Measurements from ENCODE around the gene PNPO.

Gene PNPO

DNA sequence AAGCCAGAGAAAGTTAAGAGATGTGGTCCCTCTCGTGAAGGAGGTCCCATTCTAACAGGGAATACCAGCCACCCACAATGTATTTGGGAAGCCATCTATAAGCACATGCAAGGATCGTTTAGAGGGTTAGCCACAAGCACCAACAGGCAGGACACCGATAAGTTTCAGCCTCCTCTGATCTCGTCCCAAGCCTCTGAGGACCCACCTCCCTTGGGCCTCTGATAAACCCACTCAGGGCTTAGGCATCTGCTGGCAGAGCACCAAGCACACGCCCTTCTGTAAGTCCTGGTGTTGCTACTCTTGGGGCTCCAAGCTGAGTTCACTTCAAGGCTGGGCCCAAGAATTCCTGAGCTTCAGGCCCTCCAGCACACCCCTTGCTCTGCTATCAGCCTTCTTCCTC, 5.4 kb upstream of the PNPO start:
- H3K9ac ChIP-seq (ENCODE audit: low read length) = no peak overlapping the region
- TF ChIP-seq, protein P1, sequence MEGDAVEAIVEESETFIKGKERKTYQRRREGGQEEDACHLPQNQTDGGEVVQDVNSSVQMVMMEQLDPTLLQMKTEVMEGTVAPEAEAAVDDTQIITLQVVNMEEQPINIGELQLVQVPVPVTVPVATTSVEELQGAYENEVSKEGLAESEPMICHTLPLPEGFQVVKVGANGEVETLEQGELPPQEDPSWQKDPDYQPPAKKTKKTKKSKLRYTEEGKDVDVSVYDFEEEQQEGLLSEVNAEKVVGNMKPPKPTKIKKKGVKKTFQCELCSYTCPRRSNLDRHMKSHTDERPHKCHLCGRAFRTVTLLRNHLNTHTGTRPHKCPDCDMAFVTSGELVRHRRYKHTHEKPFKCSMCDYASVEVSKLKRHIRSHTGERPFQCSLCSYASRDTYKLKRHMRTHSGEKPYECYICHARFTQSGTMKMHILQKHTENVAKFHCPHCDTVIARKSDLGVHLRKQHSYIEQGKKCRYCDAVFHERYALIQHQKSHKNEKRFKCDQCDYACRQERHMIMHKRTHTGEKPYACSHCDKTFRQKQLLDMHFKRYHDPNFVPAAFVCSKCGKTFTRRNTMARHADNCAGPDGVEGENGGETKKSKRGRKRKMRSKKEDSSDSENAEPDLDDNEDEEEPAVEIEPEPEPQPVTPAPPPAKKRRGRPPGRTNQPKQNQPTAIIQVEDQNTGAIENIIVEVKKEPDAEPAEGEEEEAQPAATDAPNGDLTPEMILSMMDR (IDR thresholded peaks at IDR 0.05; ENCODE audit: insufficient read depth, low read length, poor library complexity, severe bottlenecking) = no peak

DNA sequence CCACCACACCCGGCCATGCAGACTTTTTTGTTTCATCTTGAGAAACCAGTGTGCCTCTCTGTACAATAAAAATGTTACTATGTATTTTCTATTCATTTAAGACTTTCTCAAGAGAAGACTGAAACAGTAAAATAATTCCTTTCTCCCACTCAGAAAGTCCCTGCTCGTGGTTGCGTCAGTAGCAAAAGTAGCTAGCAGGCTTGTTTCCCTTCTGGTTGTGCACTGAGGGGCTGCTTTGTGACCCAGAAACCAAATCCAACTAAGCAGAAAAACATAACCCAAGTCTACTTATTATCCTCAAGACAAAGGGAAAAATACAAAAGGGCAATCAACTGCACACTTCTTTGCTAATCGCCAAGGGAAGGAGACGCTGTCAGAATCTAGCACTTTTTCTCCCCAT, 3.4 kb upstream of the PNPO start:
- Histone ChIP-seq H3K9ac (ENCODE audit: low read length) (no peak overlapping the region), H2AFZ (ENCODE audit: low read depth, low read length, severe bottlenecking) (no peak overlapping the region), H3K27me3 (ENCODE audit: low read length) (no peaks in the 10 kb centered on the region), H3K79me2 (ENCODE audit: insufficient read depth, low read length) (peaks cover 8% of the 10 kb centered on the region; the same call in 1 of the 2 replicates), H3K4me3 (ENCODE audit: insufficient read depth, low read length, poor library complexity, severe bottlenecking) (no peak overlapping the region), H3K9me2 (replicated peaks; ENCODE audit: insufficient read depth, low read length) (no peaks in the 10 kb centered on the region), H3K9me3 (ENCODE audit: insufficient read depth, low read length) (no peaks in the 10 kb centered on the region), H4K20me1 (ENCODE audit: low read depth, low read length) (no peaks in the 10 kb centered on the region), H3F3A (ENCODE audit: insufficient read depth) (peaks cover 6% of the 10 kb centered on the region), H3K27ac (ENCODE audit: low read depth, low read length) (no peak overlapping the region), H3K36me3 (ENCODE audit: low read length) (no peaks in the 10 kb centered on the region), H3K4me2 (ENCODE audit: low read depth, low read length, poor library complexity, severe bottlenecking) (no peak overlapping the region)
- TF ChIP-seq EZH2phosphoT487 (conservative IDR thresholded peaks at IDR 0.05; ENCODE audit: low read length) = no peak
- TF ChIP-seq, protein P1 (IDR thresholded peaks at IDR 0.05; ENCODE audit: insufficient read depth, low read length, poor library complexity, severe bottlenecking) = no peak

More for the DNA sequence above, 5.4 kb upstream of the PNPO start:
- H3K36me3 ChIP-seq (ENCODE audit: low read length) = no peaks in the 10 kb centered on the region
- H3F3A ChIP-seq (ENCODE audit: insufficient read depth) = peaks cover 4% of the 10 kb centered on the region
- H3K4me2 ChIP-seq (ENCODE audit: low read depth, low read length, poor library complexity, severe bottlenecking) = no peak overlapping the region
- H3K79me2 ChIP-seq (ENCODE audit: insufficient read depth, low read length) = no peaks in the 10 kb centered on the region
- no peaks in the 10 kb centered on the region for H4K20me1 ChIP-seq (ENCODE audit: low read depth, low read length)
- H3K27me3 ChIP-seq (ENCODE audit: low read length) = no peaks in the 10 kb centered on the region
- no peaks in the 10 kb centered on the region for H3K9me3 ChIP-seq (ENCODE audit: insufficient read depth, low read length)
- no peak overlapping the region for H3K4me3 ChIP-seq (ENCODE audit: insufficient read depth, low read length, poor library complexity, severe bottlenecking)
- no peak overlapping the region for H2AFZ ChIP-seq (ENCODE audit: low read depth, low read length, severe bottlenecking)
- H3K27ac ChIP-seq (ENCODE audit: low read depth, low read length) = no peak overlapping the region
- no peaks in the 10 kb centered on the region for H3K9me2 ChIP-seq (replicated peaks; ENCODE audit: insufficient read depth, low read length)

DNA sequence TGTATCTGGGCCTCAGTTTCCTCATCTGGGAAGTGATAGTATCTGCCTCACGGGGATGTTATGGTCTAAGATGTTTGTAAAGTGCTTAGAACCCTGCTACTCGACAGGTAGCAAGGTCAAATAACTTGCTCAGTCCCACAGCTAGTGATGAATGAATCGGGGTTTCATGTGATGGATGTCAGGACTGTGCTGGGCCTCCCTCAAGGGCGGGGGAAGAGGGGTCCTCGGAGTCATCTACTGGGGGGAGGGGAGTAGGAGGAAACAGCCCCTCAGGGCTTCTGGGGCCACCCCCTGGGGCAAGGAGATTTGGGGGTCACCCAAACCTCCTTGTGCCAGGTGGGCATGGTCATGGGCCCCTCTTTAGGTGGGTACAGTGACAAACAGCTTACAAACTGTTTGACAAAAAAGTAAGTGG, 732 bp downstream of the PNPO start:
- peak overlapping the region; percentile 80 for H3K4me2 ChIP-seq (ENCODE audit: low read depth, low read length, poor library complexity, severe bottlenecking)
- no peaks in the 10 kb centered on the region for H3K36me3 ChIP-seq (ENCODE audit: low read length)
- peak overlapping the region; percentile 87 for H3K4me3 ChIP-seq (ENCODE audit: insufficient read depth, low read length, poor library complexity, severe bottlenecking)
- H3K27ac ChIP-seq (ENCODE audit: low read depth, low read length) = peak overlapping the region; percentile 23; the same call in 1 of the 2 replicates
- peak overlapping the region; percentile 86 for H3K9ac ChIP-seq (ENCODE audit: low read length)
- H4K20me1 ChIP-seq (ENCODE audit: low read depth, low read length) = no peaks in the 10 kb centered on the region
- H3K79me2 ChIP-seq (ENCODE audit: insufficient read depth, low read length) = peaks cover 8% of the 10 kb centered on the region; the same call in 1 of the 2 replicates
- peak overlapping the region; percentile 78 for H2AFZ ChIP-seq (ENCODE audit: low read depth, low read length, severe bottlenecking)
- peaks cover 15% of the 10 kb centered on the region for H3F3A ChIP-seq (ENCODE audit: insufficient read depth)
- H3K9me3 ChIP-seq (ENCODE audit: insufficient read depth, low read length) = no peaks in the 10 kb centered on the region
- H3K9me2 ChIP-seq (replicated peaks; ENCODE audit: insufficient read depth, low read length) = no peaks in the 10 kb centered on the region
- TF ChIP-seq EZH2phosphoT487 (conservative IDR thresholded peaks at IDR 0.05; ENCODE audit: low read length) = no peak
- no peaks in the 10 kb centered on the region for H3K27me3 ChIP-seq (ENCODE audit: low read length)

DNA sequence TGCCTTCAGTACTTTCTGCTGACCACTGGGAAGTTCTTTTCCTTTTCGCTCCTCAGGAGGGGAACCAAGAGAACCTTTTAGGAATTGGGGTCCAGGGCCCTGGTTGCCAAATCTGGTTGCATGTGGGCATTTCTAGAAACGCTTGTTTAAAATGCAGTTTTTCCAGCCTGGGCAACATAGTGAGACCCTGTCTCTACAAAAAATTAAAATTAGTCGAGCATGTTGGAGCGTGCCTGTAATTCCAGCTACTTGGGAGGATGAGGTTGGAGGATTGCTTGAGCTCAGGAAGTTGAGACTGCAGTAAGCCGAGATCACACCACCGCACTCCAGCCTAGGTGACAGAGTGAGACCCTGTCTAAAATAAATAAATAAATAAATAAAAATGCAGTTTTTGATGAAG, 1.2 kb downstream of the PNPO start:
- H3K4me3 ChIP-seq (ENCODE audit: insufficient read depth, low read length, poor library complexity, severe bottlenecking) = peak overlapping the region; percentile 87
- no peaks in the 10 kb centered on the region for H4K20me1 ChIP-seq (ENCODE audit: low read depth, low read length)
- H3K4me2 ChIP-seq (ENCODE audit: low read depth, low read length, poor library complexity, severe bottlenecking) = peak overlapping the region; percentile 80
- peaks cover 15% of the 10 kb centered on the region for H3F3A ChIP-seq (ENCODE audit: insufficient read depth)
- H3K27me3 ChIP-seq (ENCODE audit: low read length) = no peaks in the 10 kb centered on the region
- peaks cover 8% of the 10 kb centered on the region; the same call in 1 of the 2 replicates for H3K79me2 ChIP-seq (ENCODE audit: insufficient read depth, low read length)
- H2AFZ ChIP-seq (ENCODE audit: low read depth, low read length, severe bottlenecking) = no peak overlapping the region
- no peaks in the 10 kb centered on the region for H3K36me3 ChIP-seq (ENCODE audit: low read length)
- no peaks in the 10 kb centered on the region for H3K9me3 ChIP-seq (ENCODE audit: insufficient read depth, low read length)
- H3K9me2 ChIP-seq (replicated peaks; ENCODE audit: insufficient read depth, low read length) = no peaks in the 10 kb centered on the region
- 0 out of 2 replicates have a peak overlapping the region, but pooled peaks have one; percentile 23 for H3K27ac ChIP-seq (ENCODE audit: low read depth, low read length)
- no peak for TF ChIP-seq EZH2phosphoT487 (conservative IDR thresholded peaks at IDR 0.05; ENCODE audit: low read length)
- TF ChIP-seq, protein P1 (IDR thresholded peaks at IDR 0.05; ENCODE audit: insufficient read depth, low read length, poor library complexity, severe bottlenecking) = no peak
- peak overlapping the region; percentile 86 for H3K9ac ChIP-seq (ENCODE audit: low read length)

Data from SU-DHL-6 (cell line).